NCI-H2196 (cell line): Measurements from ENCODE around the gene RNF214.
"Not testable (repeated sequence)": the region's sequence is repeated elsewhere in the genome, so short reads cannot be mapped to it uniquely, and the experiment has no call there.

Experiments
- DNase-seq: peaks from one replicate; lab custom pipeline; 2025; ENCODE audit not compliant: unreplicated experiment; lab: John Stamatoyannopoulos, UW

The RNF214 gene

DNA sequence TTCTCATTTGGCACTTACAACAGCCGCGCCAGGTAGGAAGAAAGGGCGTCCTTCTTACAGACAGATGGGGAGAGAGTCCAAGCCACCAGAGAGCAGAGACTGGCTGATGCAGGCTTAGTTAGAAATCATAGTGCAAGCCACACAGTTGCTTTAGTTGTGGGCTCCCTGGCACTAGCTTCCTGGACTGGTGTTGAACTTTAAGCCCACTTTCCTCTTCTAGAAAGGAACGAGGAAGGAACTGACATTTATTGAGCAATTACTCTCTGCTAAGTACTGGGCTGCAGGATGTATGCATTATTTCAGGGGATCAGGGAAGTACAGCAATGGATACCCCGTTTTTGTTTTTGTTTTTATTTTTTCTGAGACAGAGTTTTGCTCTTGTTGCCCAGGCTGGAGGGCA, 80.6 kb downstream of the RNF214 start:
- no peak for DNase-seq

DNA sequence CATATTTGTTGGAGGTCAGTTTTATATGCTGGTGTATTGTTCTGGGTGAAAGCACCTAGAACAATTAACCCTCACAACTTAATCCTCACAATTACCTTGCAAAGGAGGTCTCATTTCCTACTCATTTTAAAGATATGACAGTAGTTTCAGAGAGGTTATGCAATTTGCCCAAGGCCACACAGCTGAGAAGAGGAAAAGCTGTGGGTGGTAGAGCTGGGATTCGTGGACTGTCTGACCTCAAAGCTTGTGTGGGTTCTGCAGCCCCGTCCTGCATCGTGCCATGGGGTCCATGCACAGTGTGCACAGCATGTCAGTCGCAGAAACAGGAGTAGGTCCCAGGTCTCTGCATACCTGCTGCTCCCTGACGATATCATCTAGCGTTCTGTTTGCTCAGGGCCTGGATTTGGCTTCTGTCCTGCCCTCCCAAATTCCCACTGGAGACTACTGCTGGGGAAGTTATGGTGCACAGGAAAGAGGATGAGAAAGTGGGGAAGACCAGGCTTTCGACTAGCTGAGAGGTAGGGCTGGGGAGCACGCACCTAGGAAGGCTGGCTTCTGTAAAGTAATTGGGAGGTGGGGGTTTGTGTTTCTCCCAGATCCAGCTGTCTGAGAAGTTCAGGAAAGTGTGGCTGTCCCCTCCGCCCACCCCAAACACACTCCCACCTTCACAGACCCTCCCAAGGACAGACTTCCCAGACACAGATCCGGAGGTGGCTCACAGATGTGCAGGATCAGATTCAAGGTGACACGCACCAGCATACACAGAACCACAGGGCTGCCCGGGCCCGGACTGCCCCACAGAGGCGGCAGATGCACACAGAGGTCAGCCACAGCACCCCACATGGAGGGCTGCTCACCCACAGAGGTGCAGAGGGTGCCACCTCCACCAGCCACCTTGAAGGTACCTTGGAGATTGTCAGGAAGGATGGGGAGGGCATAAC, 81.6 kb downstream of the RNF214 start:
- DNase-seq: no peak

DNA sequence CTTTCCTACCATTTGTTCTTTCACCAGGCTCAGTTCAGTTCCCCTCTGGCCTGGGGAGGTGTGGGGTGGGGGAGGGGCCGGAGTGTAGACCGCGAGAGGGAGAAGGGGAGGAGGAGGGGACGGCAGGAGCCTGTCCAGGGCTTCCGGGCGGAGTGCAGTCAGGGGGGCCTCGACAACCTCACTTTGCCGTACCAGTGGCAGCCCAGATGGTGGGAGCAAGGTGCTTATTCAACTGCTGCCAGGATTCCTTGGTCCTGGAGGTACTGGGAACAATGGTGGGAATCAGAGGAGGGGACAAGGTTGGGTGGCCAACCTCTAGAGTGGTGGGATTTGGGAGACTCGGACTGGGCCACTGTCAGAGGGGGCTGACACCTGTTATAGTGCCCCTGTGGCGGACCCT, 82.4 kb downstream of the RNF214 start:
- DNase-seq: no peak

DNA sequence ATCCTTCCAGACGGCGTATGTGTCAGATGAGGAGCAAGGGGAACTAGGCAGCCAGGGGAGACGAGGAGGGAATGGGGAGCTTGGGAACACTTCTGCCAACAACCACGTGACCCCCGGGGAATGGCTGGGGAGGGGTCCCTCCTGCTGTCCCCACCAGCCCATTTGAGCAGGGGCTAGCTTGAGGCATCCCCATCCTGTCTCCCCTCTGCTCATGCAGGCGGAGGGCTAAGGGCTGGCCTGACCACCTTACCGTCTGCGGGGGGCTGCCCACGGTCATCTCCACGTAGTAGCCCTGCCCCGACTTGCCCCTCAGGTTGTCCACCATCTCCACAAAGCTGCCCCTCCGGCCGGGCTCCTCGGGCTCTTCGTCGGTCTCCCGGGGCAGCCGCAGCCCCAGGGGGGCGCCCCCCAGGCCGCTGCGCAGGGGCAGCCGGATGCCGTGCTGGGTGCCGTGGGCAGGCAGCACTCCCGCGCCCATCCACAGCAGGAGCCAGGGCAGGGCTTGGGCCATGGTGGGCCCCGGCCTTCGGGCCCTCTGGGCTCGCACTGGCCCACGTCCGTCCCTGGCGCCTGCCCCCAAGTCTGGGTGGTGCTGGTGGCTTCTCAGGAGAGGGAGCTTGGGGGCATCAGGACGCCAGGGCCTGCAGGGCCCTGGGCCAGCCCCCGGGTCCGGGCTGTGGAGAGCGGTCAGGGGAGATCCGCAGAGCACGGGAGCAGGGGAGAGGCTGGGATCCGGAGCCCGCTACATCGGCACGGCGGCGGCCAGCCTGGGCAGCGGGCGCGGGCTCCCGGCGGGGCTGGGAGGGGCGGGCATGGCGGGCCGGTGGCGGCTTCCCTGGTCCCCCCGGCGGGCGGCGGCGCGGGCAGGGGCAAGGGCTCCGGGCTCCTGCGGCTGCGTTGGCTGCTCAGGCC, 83.1 kb downstream of the RNF214 start:
- DNase-seq: no peak

DNA sequence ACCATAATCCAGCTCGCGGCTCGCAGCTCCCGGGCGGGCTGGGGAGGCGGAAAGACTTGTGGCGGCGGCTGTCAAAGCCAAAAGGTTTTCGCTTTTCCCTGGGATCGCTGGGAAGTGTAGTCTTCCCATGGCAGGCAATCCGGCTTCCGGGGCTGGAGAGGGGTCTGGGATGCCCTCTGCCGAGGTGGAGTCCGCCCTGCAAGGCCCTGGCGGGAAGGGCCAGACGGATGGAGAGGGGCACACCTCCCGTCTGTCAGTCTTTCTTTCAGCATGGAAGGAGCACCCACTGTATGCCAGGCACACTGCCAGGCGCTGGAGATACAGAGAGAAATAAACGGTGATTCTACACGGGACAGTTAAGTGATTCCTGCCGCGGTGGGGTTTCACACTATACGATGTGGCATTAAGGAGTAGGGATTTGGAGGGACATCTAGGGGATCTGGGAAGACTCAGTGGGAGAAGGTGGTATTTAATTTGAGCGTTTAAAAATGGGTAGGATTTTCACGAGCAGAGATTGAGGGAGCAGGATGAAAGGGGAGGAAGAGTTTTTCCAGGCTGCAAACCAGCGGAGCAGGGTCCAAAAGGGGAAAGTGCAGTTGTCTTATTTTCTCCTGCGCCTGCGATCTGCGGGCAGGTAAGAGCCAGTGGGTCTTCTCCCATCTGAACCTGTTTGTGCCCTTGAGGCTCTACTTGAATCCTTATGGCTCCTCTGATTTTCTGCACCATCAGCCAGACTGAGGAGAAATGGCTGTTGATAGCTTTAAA, 83.9 kb downstream of the RNF214 start, which contains the start of gene BACE1:
Gene BACE1 (minus strand): TSS at position 60 of the 765 bp plus-strand sequence. CDS start 461 bp downstream, outside the sequence.
- peak; percentile 82 for DNase-seq

DNA sequence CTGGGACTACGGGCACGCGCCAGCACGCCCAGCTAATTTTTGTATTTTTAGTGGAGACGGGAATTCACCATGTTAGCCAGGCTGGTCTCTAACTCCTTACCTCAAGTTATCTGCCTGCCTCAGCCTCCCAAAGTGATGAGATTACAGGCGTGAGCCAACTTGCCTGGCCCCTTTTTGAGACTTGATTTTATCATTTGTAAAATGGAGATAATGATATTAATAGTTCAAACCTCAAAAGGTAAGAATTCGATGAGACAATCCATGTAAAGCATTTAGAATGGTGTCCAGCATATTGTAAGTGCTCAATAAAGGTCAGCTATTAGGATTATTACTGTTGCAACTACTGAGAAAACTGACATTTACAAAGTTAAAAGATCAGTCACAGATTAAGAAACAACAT, 86.3 kb downstream of the RNF214 start:
- DNase-seq: no peak

DNA sequence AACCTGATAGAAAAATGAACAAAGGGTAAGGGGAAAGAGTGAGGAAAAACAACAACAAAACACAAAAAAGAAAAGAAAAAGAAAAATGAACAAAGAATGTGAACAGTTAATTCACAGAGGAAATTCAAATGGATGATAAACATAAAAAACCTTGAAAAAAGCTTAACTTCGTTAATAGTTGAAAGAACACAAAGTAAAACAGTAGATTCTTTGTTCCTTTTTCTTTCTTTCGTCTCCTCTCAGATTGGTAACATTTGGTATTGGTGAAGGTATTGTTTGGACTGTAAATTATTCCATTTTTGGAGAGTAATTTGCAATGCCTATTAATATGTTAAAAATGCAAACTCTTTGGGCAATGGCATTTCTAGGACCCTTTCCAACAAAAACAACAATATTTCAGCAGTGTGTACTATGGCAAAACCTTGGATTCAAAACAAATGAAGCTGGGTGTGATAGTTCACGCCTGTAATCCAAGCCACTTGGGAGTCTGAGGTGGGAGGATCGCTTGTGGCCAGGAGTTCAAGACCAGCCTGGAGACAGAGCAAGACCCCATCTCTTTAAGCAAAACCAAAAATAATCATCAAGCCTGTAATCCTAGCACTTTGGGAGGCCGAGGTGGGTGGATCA, 86.9 kb downstream of the RNF214 start:
- DNase-seq: no peak

DNA sequence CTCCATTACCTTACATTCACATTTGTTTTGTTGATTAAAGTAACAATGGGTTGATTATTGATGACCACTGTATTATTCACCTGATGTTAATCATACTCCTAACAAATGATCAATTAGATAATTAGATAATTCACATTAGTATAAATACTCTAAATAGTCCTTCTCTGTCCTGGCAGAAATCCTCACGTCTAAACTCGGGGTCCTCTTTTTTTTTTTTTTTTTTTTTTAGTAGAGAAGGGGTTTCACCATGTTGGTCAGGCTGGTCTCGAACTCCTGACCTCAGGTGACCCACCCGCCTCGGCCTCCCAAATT, 94.7 kb downstream of the RNF214 start:
- DNase-seq: not testable (repeated sequence)

DNA sequence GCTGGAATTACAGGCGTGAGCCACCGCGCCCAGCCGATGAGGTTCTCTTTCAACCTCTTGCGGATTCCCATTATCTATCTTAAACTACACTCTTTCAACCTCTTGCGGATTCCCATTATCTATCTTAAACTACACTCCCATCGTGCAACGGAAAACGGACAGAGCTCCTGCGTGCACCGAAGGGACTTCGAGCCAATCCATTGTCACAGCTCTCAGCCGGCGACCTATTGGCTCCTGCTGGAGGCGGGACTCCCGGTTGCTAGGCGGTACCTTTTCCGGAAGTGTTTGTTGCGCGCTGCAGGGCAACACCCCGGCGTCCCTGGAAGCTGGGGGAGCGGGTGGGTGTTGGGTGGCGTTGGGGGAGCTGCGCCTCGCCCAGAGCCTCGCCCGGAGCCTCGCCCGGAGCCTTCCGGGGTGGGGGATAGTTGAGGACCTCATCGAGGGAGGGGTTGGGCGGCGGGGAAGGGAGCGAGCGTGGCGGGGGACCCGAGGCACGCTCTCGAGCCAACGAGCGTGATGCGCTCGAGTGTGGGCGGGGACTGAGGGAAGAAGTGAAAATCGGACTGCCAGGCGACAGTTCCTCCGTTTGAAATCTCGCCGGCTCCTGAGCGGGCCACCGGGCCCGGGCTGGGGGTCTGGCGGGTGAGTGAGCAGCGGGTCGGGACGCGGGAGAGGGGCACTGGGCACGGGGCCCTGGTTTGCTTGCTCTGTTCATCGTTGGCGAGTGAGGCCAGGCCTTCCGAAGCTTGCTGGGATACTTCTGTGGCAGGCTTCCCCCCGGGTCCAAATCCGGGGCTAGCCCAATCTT, 95.3 kb downstream of the RNF214 start, which contains the start of gene CEP164:
Gene CEP164 (plus strand): TSS at position 288 of the 808 bp plus-strand sequence. CDS start 10,733 bp downstream, outside the sequence.
- peak; percentile 95 for DNase-seq

DNA sequence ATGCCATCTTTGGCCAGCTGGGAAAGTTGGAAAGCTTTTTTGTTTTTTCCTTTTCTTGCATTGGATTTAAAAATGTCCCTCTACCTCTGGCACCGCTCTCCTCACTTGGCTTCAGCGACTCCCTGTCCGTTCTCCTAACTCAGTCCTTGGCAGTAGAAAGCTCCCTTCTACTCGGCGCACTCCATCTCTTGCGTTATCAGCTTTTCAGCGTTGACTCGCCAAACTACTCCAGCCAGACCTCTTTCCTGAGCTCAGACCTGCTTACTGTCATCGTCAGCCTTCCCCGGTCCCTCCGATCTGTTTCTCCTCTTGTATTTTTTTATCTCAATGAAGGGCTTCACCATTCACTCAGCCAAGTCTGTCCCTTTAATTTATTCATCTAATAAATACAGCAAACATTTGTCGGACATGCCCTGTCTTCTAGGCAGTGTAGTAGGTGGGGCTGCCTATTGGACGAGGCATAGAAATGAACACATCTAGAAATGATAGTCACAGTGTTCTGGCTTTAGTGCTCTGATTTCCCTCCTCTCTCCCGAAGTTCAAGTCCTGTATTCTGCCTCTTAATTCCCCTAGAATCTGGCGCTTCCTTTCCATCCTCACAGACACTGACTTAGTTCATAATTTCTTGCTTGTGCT, 96.0 kb downstream of the RNF214 start:
- DNase-seq: no peak

DNA sequence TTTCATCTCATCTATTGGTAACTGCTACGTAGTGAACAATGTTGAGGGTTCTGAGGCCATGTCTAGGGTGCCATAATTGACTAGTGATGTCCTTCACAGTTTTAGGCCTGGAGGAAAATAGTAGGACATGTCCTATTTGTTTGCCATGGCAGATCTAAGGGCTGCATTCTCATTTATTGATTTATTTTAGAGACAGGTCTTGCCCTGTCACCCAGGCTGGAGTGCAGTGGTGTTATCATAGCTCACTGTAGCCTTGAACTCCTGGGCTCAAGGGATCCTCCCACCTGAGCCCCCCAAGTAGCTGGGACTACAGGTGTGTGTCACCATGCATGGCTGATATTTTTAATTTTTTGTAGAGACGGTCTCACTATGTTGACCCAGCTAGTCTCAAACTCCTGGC, 100.4 kb downstream of the RNF214 start:
- DNase-seq: no peak

DNA sequence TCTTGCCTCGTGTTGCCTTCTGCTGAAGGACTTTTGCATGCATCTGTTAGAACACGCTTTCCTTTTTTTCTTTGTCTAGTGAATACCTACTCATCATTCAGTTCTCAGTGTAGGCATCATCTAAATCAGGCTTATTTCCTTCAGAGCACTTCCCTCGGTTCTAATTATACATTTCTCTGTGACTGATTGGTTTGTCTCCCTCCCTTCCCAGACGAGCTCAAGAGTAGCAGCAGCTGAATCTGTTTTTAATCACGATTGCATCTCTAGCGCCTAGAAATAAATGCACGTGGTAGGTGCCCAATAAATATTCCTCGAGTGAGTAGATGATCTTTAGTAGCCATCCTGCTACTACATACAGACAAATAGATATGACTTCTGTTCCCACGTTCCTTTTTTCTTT, 101.4 kb downstream of the RNF214 start:
- DNase-seq: no peak

DNA sequence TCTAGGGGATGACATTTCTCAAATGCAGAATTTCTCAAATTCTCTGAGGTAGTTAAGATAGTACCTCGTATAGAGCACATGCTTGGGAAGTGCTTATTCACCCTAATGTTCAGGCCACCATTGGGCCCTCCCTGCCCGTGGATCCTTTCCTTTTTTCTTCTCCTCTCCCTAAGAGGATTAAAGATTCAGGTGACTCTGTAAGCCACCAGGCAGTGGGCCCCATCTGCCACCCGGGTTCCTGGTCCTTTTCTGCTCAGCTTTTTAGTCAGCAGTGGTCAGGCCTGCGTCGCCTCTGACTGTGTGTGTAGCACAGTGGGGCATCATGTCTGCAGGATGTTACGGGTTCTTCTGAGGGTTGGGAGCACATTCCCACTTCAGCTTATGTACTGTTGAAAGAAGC, 102.4 kb downstream of the RNF214 start:
- no peak for DNase-seq

DNA sequence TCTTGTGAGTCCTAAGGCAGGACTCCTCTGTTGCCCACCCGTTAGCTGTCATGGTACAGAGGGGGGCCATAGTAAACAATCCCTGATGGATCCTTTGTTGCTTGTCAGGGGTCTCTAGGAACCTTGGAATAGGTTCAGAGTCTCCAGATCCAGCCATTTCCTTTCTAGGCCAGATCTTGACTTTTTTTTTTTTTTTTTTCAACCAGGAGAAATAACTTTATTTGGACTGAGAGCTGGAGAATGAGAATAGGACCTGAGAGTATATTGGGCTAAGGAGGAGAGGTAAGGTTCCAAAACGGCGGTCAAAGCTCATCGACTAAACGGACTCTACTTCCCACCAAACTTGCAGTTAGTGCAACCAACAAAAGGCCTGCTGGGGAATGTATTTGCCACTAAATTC, 102.9 kb downstream of the RNF214 start:
- DNase-seq: no peak
